Astrocyte (in vitro differentiated cells and primary cell): ENCODE measurements around the gene PRSS50. TPM values are rescaled to one million over a fixed set of nuclear protein-coding genes. Genes with fewer than 3 reads are reported as not detected.

ENCODE experiments used
- DNase-seq: peaks from one replicate; pipeline ENCODE4 v3.0.0-alpha.2; 2010; ENCODE audit warnings: low read depth
- FAIRE-seq: peaks from 2 replicates; lab custom pipeline; 2011; peaks lifted over from hg19 to GRCh38; lab: Jason Lieb, UNC
- H2AFZ ChIP-seq: 2 replicates; pipeline ENCODE4 v1.6.0; 2012; ENCODE audit warnings: low read depth, low read length, inconsistent platforms
- H3K27ac ChIP-seq: 2 replicates; pipeline ENCODE4 v1.5.1; 2011; ENCODE audit warnings: low read depth, low read length, inconsistent platforms
- H3K27me3 ChIP-seq: 2 replicates; pipeline ENCODE4 v1.6.0; 2011; ENCODE audit warnings: low read length, inconsistent platforms; ENCODE audit not compliant: insufficient read depth
- H3K36me3 ChIP-seq: 2 replicates; pipeline ENCODE4 v1.5.1; 2011; ENCODE audit warnings: low read length, inconsistent platforms; ENCODE audit not compliant: insufficient read depth
- H3K4me1 ChIP-seq: 2 replicates; pipeline ENCODE4 v1.5.1; 2011; ENCODE audit warnings: low read length, inconsistent platforms; ENCODE audit not compliant: insufficient read depth
- H3K4me2 ChIP-seq: 2 replicates; pipeline ENCODE4 v1.6.0; 2012; ENCODE audit warnings: low read length, inconsistent platforms
- H3K4me3 ChIP-seq: 2 replicates; pipeline ENCODE4 v1.5.1; 2011; ENCODE audit warnings: low read depth, mild to moderate bottlenecking, low read length, inconsistent platforms; ENCODE audit not compliant: insufficient read depth
- H3K79me2 ChIP-seq: 2 replicates; pipeline ENCODE4 v1.6.0; 2012; ENCODE audit warnings: mild to moderate bottlenecking, low read length, inconsistent platforms; ENCODE audit not compliant: insufficient read depth
- H3K9ac ChIP-seq: 2 replicates; pipeline ENCODE4 v1.6.0; 2012; ENCODE audit warnings: mild to moderate bottlenecking, low read length, inconsistent platforms
- H3K9me3 ChIP-seq: 2 replicates; pipeline ENCODE4 v1.5.1; 2012; ENCODE audit warnings: low read depth, mild to moderate bottlenecking, low read length, inconsistent platforms; ENCODE audit not compliant: insufficient read depth
- H4K20me1 ChIP-seq: 2 replicates; pipeline ENCODE4 v1.6.0; 2012; ENCODE audit warnings: low read length, inconsistent platforms; ENCODE audit not compliant: insufficient read depth
- H3K27ac Mint-ChIP-seq: one replicate; pipeline ENCODE4 v1.8.0; 2021; ENCODE audit warnings: mild to moderate bottlenecking, mixed read lengths; ENCODE audit not compliant: unreplicated experiment
- H3K27me3 Mint-ChIP-seq: one replicate; pipeline ENCODE4 v1.8.0; 2021; ENCODE audit warnings: low read depth, mixed read lengths; ENCODE audit not compliant: unreplicated experiment
- H3K36me3 Mint-ChIP-seq: one replicate; pipeline ENCODE4 v1.8.0; 2021; ENCODE audit warnings: low read depth, mixed read lengths; ENCODE audit not compliant: unreplicated experiment
- H3K4me1 Mint-ChIP-seq: one replicate; pipeline ENCODE4 v1.8.0; 2021; ENCODE audit warnings: low read depth, mixed read lengths; ENCODE audit not compliant: unreplicated experiment
- H3K4me3 Mint-ChIP-seq: one replicate; pipeline ENCODE4 v1.8.0; 2021; ENCODE audit warnings: mild to moderate bottlenecking, moderate library complexity, mixed read lengths; ENCODE audit not compliant: unreplicated experiment
- H3K9me3 Mint-ChIP-seq: one replicate; pipeline ENCODE4 v1.8.0; 2021; ENCODE audit warnings: mild to moderate bottlenecking, mixed read lengths; ENCODE audit not compliant: unreplicated experiment
- CTCF ChIP-seq: IDR thresholded peaks from 2 replicates; pipeline ENCODE4 v1.5.1; 2011; ENCODE audit warnings: low read depth, mild to moderate bottlenecking, inconsistent platforms, low read length, moderate library complexity; ENCODE audit not compliant: insufficient read depth
- EZH2 ChIP-seq: IDR thresholded peaks from 2 replicates; pipeline ENCODE4 v1.6.1; 2012; ENCODE audit warnings: mild to moderate bottlenecking, low read length, inconsistent platforms; ENCODE audit not compliant: insufficient read depth
- total RNA-seq: library from RNA; stranded (reverse); gene quantifications from 2 replicates; pipeline ENCODE4 v1.2.1, GENCODE V29; 2021

Gene PRSS50
- total RNA-seq, 1 donor from 2014 or later: not detected

GRCh38 chr3:46665763-46666452, 51.8 kb downstream of the PRSS50 start:
- TF ChIP-seq EZH2 (no peak), CTCF (no peak)
- no peak overlapping the region for H3K27ac ChIP-seq
- no peak overlapping the region for H3K4me3 Mint-ChIP-seq
- no peaks in the 10 kb centered on the region for H3K9me3 ChIP-seq
- FAIRE-seq (no peak), DNase-seq (no peak)
- no peak overlapping the region for H2AFZ ChIP-seq
- H3K27me3 ChIP-seq: no peaks in the 10 kb centered on the region
- H3K36me3 Mint-ChIP-seq: no peaks in the 10 kb centered on the region
- no peak overlapping the region for H3K9ac ChIP-seq
- no peak overlapping the region for H3K27ac Mint-ChIP-seq
- peaks cover 10% of the 10 kb centered on the region for H3K4me1 ChIP-seq
- H3K4me3 ChIP-seq: no peak overlapping the region
- H3K4me2 ChIP-seq: no peak overlapping the region
- no peaks in the 10 kb centered on the region for H4K20me1 ChIP-seq
- peaks cover 46% of the 10 kb centered on the region for H3K27me3 Mint-ChIP-seq
- H3K9me3 Mint-ChIP-seq: peaks cover 3% of the 10 kb centered on the region
- H3K79me2 ChIP-seq: no peaks in the 10 kb centered on the region
- peaks cover 18% of the 10 kb centered on the region for H3K4me1 Mint-ChIP-seq
- no peaks in the 10 kb centered on the region for H3K36me3 ChIP-seq

GRCh38 chr3:46664971-46665762, 52.5 kb downstream of the PRSS50 start:
- TF ChIP-seq EZH2: no peak
- no peak for TF ChIP-seq CTCF
- peaks cover 10% of the 10 kb centered on the region for H3K4me1 ChIP-seq
- H2AFZ ChIP-seq: no peak overlapping the region

More at GRCh38 chr3:46664971-46665762, 52.5 kb downstream of the PRSS50 start:
- FAIRE-seq: no peak
- Histone ChIP-seq H3K4me3 (no peak overlapping the region), H3K4me2 (no peak overlapping the region), H3K36me3 (no peaks in the 10 kb centered on the region), H4K20me1 (no peaks in the 10 kb centered on the region), H3K9ac (no peak overlapping the region), H3K27ac (no peak overlapping the region), H3K27me3 (no peaks in the 10 kb centered on the region), H3K9me3 (no peaks in the 10 kb centered on the region), H3K79me2 (no peaks in the 10 kb centered on the region)
- Mint-ChIP-seq H3K4me3 (no peak overlapping the region), H3K4me1 (peaks cover 18% of the 10 kb centered on the region), H3K27me3 (peaks cover 49% of the 10 kb centered on the region), H3K36me3 (no peaks in the 10 kb centered on the region), H3K9me3 (peaks cover 3% of the 10 kb centered on the region), H3K27ac (no peak overlapping the region)
- DNase-seq: no peak
